NCI-H774 (cell line): ENCODE measurements around the gene BAG2.

Experiments
- DNase-seq: peaks from one replicate; lab custom pipeline; 2025; lab: John Stamatoyannopoulos, UW

The BAG2 gene

DNA sequence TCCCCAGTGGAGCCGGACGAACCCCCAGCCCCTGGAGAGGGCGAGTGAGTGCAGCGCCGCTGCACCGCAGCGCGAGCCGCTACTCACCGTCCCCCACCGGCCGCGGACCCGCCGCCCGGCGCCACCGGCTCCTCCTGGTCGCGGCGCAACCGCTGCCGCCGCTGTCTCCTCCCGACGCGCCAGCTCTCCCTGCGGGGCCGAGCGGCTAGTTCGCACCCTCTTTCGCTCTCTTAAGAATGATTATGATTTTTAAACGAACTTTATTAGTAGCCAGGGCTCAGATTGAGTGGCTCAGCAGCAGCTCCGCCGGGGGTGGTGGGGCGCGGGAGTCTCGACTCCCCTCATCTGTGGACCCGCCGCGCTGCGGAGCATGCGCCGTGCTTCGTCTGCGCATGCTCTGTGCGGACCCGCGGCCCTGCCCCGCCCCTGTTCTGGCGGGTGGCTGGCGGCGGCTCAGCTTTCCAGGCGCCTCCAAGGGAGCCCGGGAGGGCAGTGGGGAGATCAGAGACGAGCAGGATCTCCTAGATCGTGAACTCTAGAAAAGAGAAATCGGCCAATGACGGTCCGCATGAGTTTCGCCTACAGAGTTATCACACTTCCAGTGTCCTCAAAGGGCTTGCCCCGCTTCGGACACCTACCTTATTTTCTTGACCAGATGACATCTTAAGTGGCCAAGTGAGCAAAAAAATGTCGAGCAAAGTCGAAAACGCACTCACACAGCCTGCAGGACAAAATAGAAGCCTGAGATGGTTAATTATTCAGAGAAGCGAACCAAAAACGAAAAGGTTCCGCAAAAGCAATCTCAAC, 50.0 kb downstream of the BAG2 start, which contains the start of gene RAB23:
Gene RAB23, minus strand, starts transcription at position 372 of the 807 bp plus-strand sequence. CDS start 11,927 bp downstream, outside the sequence.
- peak; percentile 71 for DNase-seq

- DNase-seq: no peak
These were observed 50.6 kb downstream of the BAG2 start for GRCh38 chr6:57222743-57223077.

DNA sequence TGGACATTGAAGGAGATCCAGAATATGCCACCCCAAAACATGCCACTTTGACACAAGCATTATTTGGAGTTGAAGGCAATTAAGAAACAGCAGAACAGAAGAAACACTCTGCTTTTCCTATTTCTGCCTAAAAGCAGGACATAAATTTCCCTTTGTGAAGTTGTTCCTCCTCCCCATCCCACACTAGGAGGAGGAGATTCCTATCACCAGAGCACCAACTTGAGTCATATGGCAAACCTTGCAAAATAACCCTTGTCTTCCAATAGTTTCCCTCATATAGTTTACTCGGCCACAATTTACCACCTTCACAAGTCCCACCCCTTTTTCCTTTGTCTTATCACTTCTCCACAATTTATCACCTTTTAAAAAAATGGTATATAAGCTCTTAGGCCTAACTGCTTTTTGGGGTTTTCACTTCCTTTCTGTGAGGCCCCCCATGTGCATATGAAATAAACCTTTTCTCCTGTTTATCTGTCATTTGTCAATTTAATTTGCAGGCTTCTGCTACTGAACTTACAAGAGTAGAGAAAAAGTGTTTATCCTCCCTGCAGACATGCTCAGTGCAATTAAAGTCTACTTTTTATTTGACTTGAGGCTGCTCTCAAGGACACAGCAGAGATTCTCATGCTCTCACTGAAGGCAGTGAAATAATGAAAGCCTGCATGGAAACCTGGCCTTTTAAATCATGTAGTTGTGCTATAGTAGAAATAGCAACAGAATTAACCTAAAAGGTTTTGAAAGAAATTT, 52.8 kb downstream of the BAG2 start:
- no peak for DNase-seq

GRCh38 chr6:57226221-57226620, 54.1 kb downstream of the BAG2 start:
- DNase-seq: no peak
